GM03348 (cell line): ENCODE data around the gene CD300LD.

ENCODE experiments used
- DNase-seq: peaks from one replicate; pipeline ENCODE4 v3.0.0; 2012; ENCODE audit warnings: low spot score

CD300LD gene

DNA sequence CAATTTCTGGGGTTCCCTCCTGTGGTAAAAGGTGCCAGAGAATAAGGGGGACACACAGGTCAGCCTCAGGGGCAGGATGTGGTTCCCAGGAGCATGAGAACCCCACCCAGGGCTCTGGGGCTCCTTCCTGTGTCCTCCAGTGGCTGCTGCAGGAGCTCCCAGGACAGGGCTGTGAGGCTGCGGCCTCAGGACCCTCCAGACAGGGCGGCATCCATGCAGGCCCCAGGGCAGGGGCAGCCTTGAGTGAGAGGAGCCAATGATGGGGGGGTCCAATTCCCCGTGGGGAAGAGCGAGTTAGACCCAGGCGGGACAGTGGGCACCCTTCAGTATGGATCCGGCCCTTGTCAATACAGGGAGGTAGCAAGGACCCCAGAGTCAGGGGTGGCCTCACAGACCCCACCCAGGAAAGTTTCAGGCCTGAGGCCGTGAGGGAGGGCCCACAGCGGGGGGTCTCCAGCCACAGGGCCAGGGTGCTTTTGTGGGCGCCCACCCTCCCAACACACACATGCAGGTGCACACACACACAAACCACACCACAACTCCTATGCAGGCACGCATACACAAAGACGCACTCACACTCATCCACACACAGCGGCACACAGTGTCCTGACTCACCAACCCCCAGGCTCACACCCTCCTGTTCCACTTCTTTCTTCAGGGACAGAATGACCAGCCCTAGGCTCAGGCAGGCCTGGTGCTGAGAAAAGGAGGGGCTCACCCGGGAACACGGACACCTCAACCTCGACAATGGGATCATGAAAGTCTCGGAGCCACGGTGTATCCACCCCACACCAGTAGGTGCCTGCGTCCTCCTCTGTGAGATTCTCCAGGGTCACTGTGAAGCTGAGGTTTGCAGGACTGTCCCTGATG is 48.0 kb downstream of the CD300LD start:
- no peak for DNase-seq

DNA sequence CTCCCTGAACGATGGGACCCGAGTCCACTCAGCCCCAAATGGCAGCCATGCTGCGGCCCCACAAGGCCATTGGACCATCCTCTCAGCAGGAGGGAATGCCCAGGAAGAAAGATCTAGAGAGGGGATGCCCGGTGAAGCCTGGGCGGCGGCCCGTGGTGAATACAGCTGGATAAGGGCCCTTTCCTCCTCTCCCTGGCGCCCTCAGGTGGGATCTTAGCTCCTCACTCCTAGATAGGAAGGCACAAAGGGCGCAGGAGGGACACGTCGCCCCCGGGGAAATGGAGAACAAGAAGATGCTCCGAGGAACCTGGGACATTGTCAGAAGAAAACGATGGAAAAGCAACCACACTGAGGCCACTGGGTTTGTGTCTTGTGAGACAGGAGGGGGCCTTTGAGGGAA is 48.7 kb downstream of the CD300LD start:
- no peak for DNase-seq

DNA sequence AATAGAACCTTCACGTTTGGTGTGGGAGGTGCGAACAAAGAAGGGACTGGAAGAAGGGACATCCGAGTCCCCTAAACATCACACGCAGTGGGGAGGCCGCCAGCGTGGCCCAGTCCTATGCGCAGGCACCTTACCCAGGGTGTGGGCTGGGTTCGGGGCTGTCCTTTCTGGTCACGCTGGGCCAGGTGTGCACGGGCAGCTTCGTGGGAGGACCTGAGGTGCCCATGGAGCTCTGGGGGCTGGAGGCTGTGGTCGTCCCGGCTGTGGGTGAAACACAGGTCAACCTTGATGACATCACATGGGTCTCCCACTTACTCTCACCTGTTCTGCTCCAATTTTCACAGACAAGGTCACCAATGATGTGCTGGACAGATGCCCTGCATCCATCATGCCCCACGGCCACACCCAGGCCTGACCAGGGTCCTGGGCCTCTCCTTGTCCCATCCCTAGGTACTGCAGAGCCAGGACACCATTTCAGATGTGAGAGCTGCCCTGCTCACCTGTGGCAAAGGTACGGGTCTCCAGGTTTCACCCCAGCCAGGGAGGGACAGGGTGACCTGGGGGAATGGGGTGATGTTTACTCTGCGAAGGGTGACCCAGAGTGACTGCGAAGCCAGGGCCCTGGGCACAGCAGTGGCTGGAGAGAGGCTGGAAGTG is 49.2 kb downstream of the CD300LD start:
- DNase-seq, result no peak

DNA sequence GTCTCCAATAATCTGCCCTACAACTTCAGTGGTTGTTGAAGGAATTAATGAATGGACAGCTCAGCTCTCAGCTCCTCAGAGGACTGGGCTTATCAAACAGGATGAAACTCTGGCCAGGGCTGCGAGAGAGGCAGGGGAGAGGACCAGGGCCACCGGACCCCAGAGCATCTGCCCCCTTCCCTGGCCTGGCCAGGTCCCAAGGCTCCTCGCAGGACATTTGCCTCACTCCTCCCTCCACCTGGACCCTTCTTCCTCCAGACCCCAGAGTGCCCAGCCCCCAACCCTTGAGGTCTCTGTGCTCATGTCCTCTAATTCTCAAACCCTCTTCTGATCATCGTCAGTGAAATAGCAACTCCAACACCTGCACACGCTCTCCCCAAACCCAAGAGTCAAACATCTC is 49.9 kb downstream of the CD300LD start:
- DNase-seq, result no peak

DNA sequence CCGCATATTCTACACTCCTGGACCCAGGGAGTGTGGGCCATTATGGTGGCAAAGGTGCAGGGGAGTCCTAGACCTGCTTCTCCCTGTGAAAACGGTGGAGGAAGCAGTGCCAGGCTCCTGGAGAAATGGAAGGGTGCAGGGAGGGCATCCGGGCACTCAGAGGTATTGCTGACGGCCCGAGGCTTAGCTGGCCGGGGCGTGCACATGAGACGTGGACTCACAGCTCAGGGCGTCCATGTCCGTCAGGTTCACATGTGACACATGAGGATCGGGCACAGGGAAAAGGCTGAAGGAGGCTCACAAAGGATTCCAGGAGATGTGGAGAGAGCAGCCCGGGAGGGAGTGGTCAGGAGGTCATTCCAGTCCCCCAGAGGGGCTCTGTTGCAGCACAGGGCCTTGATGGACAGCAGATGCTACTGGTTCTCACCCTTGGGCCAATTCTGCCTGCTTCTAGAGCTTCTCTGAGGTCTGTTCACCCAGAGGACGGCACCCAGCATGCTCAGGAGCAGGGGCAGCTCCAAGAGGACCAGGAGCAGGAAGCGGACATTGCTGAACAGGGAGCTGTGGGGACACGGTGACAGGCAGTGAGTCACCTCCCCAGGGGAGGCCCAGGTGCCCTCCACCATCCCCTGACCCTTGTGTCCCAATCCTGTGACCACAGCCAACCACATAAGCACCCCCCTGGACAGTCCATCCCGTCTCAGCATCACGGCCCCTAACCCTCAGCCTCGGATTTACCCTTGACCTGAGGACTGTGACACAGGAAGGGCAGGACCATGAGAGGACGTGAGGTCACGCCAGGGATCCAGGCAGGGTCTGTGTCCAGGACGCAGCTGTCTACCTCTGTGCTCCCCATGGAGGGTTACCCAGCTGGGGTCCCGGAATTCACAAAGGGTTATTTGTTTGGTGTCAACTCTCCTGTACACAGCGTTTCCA is 50.6 kb downstream of the CD300LD start:
- DNase-seq, result no peak

DNA sequence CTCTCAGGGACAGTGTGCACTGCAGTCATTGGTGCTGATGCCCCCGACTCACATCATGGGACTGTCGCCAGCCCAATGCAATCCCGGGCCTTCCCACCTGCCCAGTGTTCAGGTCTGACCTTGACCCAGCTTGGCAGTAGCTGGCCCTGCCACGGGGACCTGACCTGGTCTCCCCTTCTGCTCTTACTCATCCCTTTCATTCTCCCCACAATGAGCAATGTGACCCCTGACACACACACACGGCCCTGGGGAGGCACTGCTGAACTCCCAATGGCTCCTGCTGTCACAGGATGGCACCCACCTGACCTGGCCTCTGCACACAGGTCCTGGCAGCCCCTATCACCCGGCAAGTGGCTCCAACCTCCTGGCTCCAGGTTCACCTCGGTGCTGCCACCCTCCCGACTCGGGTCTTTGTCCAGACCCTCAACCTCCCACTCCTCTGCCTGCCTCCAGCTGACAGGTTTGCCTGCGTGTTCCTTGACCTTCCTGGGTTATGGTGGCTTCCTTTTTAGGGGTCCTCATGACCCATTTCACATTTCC is 52.7 kb downstream of the CD300LD start:
- DNase-seq, result no peak

DNA sequence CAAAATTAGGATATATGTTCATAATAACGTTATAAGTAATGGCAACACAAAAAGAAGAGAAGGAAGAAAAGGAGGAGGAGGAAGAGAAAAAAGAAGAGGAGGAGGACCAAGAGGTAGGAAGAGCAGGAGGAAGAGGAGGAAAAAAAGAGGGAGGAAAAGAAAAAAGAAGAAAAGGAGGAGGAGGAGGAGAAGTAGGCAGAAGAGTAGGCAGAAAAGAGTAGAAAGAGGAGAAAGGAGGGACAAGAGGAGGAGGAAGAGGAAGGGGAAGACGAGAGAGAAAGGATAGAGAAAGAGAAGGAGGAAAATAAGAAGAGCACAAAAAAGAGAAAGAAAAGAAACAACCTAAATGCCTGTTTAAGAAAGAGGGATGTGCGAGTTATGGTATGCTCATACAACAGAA is 55.2 kb downstream of the CD300LD start:
- no peak for DNase-seq

DNA sequence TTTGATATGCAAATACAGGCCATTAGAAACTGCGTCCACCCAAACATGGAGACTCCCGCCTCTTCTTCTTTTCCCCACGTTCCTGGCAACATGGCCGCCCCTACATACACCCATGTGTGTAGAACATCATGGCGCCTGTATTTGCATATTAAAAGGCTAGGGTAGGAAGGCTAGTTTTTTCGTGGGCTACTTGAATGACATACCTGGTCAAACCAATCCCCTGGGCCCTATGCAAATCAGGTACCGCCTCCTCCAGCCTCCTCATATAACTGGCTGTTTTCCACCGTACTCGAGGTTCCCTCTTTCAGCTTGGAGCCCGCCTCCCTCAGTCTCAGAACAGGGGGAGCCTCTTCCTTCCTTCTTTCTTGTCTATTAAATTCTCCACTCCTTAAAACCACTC is 60.0 kb downstream of the CD300LD start:
- DNase-seq, result no peak

DNA sequence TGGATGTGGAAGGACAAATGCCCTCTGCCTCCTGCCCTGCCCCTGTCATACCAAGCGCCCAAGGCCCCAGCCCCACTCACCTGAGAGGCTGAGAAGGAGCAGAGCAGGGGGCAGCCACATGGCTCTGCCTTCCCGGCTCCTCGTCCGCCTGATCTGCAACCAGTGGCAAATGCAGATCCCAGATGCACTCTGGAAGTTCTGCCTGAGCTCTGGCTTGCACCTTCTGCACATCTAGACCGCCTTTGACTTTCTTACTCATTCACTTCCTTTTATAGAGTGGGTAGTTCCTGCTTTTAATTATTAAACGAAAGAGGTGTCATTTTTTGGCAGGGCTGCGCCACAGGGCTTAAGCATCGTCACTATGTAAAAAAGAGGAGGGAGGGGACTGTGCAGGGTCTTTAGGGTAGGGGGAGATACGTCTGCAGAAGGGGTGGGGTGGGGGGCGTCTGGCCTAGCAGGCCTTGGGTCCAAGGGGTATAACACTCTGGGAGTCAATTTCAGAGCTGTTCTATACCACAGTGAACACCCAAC is 60.8 kb downstream of the CD300LD start, which contains the start of gene CD300LB:
Gene CD300LB (minus strand): TSS at position 245 of the 531 bp plus-strand sequence. CDS start 125 bp downstream, at position 120.
- DNase-seq, result no peak

DNA sequence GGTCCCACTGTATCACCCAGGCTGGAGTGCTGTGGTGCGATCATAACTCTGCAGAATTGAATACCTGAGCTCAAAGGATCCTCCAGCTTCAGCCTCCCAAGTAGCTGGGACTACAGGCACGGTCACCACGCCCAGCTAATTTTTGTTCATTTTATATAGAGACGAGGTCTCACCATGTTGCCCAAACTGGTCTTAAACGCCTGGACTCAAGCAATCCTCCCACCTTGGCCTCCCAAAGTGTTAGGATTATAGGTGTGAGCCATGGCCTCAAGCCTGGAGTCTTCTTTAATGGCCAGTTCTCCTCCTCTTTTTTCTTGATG is 61.3 kb downstream of the CD300LD start:
- no peak for DNase-seq
